ENCODE data around the gene MLLT3.

Gene MLLT3

GRCh38 chr9:20624201-20625002, 2.1 kb upstream of the MLLT3 start:
- DNase-seq: no peak

- DNase-seq: no peak
These were observed 1.4 kb upstream of the MLLT3 start for GRCh38 chr9:20623748-20624124.

GRCh38 chr9:20623021-20623747, 885 bp upstream of the MLLT3 start:
- peak; percentile 49 for DNase-seq

GRCh38 chr9:20621471-20622329, 599 bp downstream of the MLLT3 start:
- DNase-seq: peak; percentile 66

- peak; percentile 44 for DNase-seq
These were observed 1.4 kb downstream of the MLLT3 start for GRCh38 chr9:20620650-20621470.

- DNase-seq: no peak
These were observed 2.7 kb downstream of the MLLT3 start for GRCh38 chr9:20619487-20620200.

- DNase-seq: no peak
These were observed 3.9 kb downstream of the MLLT3 start for GRCh38 chr9:20618361-20618802.

- no peak for DNase-seq
These were observed 5.5 kb downstream of the MLLT3 start for GRCh38 chr9:20616808-20617207.

- no peak for DNase-seq
These were observed 7.6 kb downstream of the MLLT3 start for GRCh38 chr9:20614602-20615216.

- no peak for DNase-seq
These were observed 10.5 kb downstream of the MLLT3 start for GRCh38 chr9:20611691-20612287.

- no peak for DNase-seq
These were observed 11.7 kb downstream of the MLLT3 start for GRCh38 chr9:20610591-20610990.

GRCh38 chr9:20608582-20608981, 13.7 kb downstream of the MLLT3 start:
- DNase-seq: no peak

- DNase-seq: no peak
These were observed 15.6 kb downstream of the MLLT3 start for GRCh38 chr9:20606652-20607051.

- no peak for DNase-seq
These were observed 17.7 kb downstream of the MLLT3 start for GRCh38 chr9:20604562-20604961.

- DNase-seq: no peak
These were observed 18.6 kb downstream of the MLLT3 start for GRCh38 chr9:20603524-20604268.

- DNase-seq: no peak
These were observed 21.0 kb downstream of the MLLT3 start for GRCh38 chr9:20601292-20601691.

- DNase-seq: no peak
These were observed 23.1 kb downstream of the MLLT3 start for GRCh38 chr9:20599195-20599594.

GRCh38 chr9:20598367-20598766, 23.9 kb downstream of the MLLT3 start:
- no peak for DNase-seq

- DNase-seq: no peak
These were observed 24.4 kb downstream of the MLLT3 start for GRCh38 chr9:20597862-20598261.

- DNase-seq: no peak
These were observed 27.7 kb downstream of the MLLT3 start for GRCh38 chr9:20594608-20595007.

Measured in activated CD4-positive, alpha-beta T cell treated with anti-CD3 and anti-CD28 coated beads for 1 hour (primary cell).